HT1080 (cell line): Measurements from ENCODE around the gene ZNF143. TPM values are rescaled to one million over a fixed set of nuclear protein-coding genes. Genes with fewer than 3 reads are reported as not detected.

Experiments
- DNase-seq: peaks from one replicate; pipeline ENCODE4 v3.0.0-alpha.2; 2015; ENCODE audit warnings: low read depth
- small RNA-seq: library from RNA; depleted of rRNA; stranded (forward); fragments of <200 nt; gene quantifications from one replicate; pipeline ENCODE3, GENCODE V24; 2014
- total RNA-seq: library from RNA; depleted of rRNA; stranded (reverse); fragments of >200 nt; shearing (Covaris generic); gene quantifications from 2 replicates; pipeline ENCODE4 v1.2.3, GENCODE V29; 2014; rRNA removed

Gene ZNF143
- total RNA-seq, 1 experiment from 2014 or later: 31.6 TPM

DNA sequence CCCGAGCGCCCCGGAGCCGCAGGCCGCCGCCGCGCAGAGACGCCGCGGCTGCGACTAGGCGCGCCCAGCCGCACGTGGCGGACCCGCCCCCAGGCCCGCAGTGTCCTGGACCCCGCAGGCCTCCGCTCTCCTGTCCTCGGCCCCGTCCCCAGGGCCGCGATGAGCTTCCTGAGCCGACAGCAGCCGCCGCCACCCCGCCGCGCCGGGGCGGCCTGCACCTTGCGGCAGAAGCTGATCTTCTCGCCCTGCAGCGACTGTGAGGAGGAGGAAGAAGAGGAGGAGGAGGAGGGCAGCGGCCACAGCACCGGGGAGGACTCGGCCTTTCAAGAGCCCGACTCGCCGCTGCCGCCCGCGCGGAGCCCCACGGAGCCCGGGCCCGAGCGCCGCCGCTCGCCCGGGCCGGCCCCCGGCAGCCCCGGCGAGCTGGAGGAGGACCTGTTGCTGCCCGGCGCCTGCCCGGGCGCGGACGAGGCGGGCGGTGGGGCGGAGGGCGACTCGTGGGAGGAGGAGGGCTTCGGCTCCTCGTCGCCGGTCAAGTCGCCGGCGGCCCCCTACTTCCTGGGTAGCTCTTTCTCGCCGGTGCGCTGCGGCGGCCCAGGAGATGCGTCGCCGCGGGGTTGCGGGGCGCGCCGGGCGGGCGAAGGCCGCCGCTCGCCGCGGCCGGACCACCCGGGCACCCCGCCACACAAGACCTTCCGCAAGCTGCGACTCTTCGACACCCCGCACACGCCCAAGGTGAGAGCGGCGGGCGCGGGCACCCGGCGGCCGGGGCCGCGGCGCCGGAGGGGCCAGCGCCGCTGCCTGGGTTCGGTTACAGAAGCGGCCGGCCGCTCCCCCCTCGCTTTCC lies 113.2 kb downstream of the ZNF143 start:
- DNase-seq: no peak

DNA sequence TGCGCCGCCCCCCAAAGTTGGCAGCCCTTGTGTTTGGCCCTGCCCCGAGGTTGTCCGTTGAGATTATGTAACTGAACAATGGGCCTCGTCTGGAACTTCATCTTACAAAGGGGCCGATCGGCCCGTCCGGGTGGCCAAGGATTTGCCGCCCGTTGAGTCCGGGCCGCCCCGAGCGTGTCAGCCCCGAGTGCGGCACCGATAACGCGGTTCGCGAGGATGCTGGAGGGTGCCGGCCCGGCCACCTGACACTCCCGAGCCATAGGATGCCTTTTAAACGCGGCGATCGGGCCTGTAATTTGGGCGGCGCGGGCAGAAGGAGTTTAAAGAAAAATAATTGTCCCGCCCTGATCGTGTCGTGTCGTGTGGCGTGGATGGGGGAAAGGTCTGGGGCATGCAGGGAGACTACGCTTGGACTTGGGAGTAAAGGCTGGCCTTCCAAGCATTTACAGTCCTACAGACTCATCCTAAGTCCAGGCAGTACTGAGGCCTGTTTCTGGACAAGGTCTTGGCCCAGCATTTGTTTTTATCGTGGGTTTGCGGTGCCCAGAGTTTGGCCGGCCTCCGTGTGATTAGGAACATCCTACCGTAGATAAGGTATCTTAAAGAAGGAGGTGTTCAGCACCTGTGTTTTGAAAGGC lies 113.9 kb downstream of the ZNF143 start:
- peak; percentile 37 for DNase-seq

DNA sequence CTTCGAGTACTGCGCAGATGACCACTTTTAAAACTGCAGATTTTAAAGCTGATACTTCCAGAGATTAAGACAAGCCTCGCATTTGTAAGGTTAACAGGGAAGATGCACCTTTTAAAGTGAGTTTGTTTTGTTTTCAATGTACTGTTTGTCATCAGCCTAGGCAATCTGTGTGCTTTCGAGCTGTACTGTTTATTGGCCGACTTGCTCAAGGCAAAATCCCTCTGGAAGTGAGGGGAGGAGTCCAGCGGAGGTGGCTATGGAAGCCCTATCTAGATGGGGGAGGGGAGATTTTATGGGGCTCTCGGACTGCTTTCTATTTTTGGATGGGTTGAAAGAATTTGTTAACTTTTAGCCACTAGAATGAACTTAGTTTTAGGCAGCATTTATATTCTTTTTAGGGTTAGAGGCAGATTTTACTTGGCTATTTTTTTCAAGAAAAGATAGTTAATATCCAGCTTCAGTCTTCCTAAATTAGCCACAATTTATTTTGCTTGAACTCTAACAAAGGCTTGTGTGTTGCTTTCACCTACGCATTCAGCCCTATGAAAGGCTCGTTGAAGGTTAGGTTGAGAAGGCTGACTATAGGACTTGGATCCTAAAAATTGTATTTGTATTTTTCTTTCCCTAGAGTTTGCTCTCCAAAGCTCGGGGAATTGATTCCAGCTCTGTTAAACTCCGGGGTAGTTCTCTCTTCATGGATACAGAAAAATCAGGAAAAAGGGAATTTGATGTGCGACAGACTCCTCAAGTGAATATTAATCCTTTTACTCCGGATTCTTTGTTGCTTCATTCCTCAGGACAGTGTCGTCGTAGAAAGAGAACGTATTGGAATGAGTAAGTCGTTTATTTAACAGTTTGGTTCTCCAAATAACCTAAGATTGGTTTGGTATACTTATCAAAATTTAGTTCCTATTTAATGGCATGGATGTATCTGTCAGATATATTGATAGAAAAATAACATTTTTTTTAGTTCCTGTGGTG lies 114.7 kb downstream of the ZNF143 start:
- DNase-seq: peak; percentile 81

- no peak for DNase-seq
Measured at GRCh38 chr11:9576701-9577381, 116.0 kb downstream of the ZNF143 start.

GRCh38 chr11:9577556-9577955 lies 116.7 kb downstream of the ZNF143 start:
- DNase-seq: no peak

Small RNAs within 50 kb of the gene (small RNA-seq; reads per million reads assigned to genes)
- gene RF01210 (not detected), gene SNORA23 (203 reads per million, percentile 97 among the genes with 10 or more reads in this experiment)

Other genes starting within 250 kb of the ZNF143 start
- gene DENND5A, start 195.7 kb upstream of the ZNF143 start, total RNA-seq: 45.6 and 53.5 TPM in 2 replicates
- 34.3 and 45.8 TPM in 2 replicates for gene TMEM41B, start 146.4 kb upstream of the ZNF143 start, total RNA-seq
- 95.4 and 176 TPM in 2 replicates for gene IPO7, start 76.4 kb upstream of the ZNF143 start, total RNA-seq
- gene WEE1, start 112.7 kb downstream of the ZNF143 start, total RNA-seq: 37.5 and 39.0 TPM in 2 replicates
- 14.7 and 20.4 TPM in 2 replicates for gene SWAP70, start 203.1 kb downstream of the ZNF143 start, total RNA-seq